GM06990 (cell line): Measurements from ENCODE around the gene ANAPC4.

Experiments used
- DNase-seq: peaks from one replicate; pipeline ENCODE4 v3.0.0-alpha.2; 2011; ENCODE audit not compliant: insufficient read length; ENCODE audit errors: extremely low read depth
- H3K27me3 ChIP-seq: replicated peaks from 2 replicates; pipeline ENCODE4 v1.6.0; 2011; ENCODE audit warnings: low read length; ENCODE audit not compliant: control insufficient read depth, insufficient read depth
- H3K36me3 ChIP-seq: 2 replicates; pipeline ENCODE4 v1.5.1; 2011; ENCODE audit warnings: low read length; ENCODE audit not compliant: control insufficient read depth, insufficient read depth
- H3K4me3 ChIP-seq: replicated peaks from 2 replicates; pipeline ENCODE4 v1.5.1; 2011; ENCODE audit warnings: low read depth, mild to moderate bottlenecking, control low read depth, low read length
- CTCF ChIP-seq: IDR thresholded peaks from 2 replicates; pipeline ENCODE4 v1.5.1; 2011; ENCODE audit warnings: low read length, control low read depth, mild to moderate bottlenecking, inconsistent platforms; ENCODE audit not compliant: insufficient read depth, poor library complexity, severe bottlenecking

Gene ANAPC4

GRCh38 chr4:25454476-25454875 is 77.4 kb downstream of the ANAPC4 start:
- H3K4me3 ChIP-seq = no peak overlapping the region
- DNase-seq = no peak
- no peak for TF ChIP-seq CTCF
- no peaks in the 10 kb centered on the region for H3K27me3 ChIP-seq
- no peaks in the 10 kb centered on the region for H3K36me3 ChIP-seq

- Histone ChIP-seq H3K4me3 (no peak overlapping the region), H3K36me3 (no peaks in the 10 kb centered on the region), H3K27me3 (no peaks in the 10 kb centered on the region)
- TF ChIP-seq CTCF = no peak
- DNase-seq = no peak
These were observed 80.1 kb downstream of the ANAPC4 start for GRCh38 chr4:25457053-25457715.

- Histone ChIP-seq H3K36me3 (no peaks in the 10 kb centered on the region), H3K4me3 (no peak overlapping the region), H3K27me3 (no peaks in the 10 kb centered on the region)
- no peak for TF ChIP-seq CTCF
- no peak for DNase-seq
These were observed 90.1 kb downstream of the ANAPC4 start for GRCh38 chr4:25466966-25467697.

- no peak for TF ChIP-seq CTCF
- H3K27me3 ChIP-seq = no peaks in the 10 kb centered on the region
- no peak for DNase-seq
These were observed 90.8 kb downstream of the ANAPC4 start for GRCh38 chr4:25467843-25468242.

More at GRCh38 chr4:25467843-25468242, 90.8 kb downstream of the ANAPC4 start:
- H3K4me3 ChIP-seq = no peak overlapping the region
- no peaks in the 10 kb centered on the region for H3K36me3 ChIP-seq
